Nephron (organoid): ENCODE data around the gene TBC1D23.

Experiments
- H3K27ac Mint-ChIP-seq, 3 experiments: 2 replicates each; pipeline ENCODE4 v1.8.0; 2020; ENCODE audit warnings: mixed read lengths in 3 of 3, mild to moderate bottlenecking in 2 of 3, moderate library complexity in 1 of 3
- H3K27me3 Mint-ChIP-seq: 2 replicates; pipeline ENCODE4 v1.8.0; 2021; ENCODE audit warnings: low read depth, mild to moderate bottlenecking, moderate library complexity, mixed read lengths
- H3K36me3 Mint-ChIP-seq: 2 replicates; pipeline ENCODE4 v1.8.0; 2020; ENCODE audit warnings: low read depth, mixed read lengths
- H3K4me1 Mint-ChIP-seq: 2 replicates; pipeline ENCODE4 v1.8.0; 2020; ENCODE audit warnings: mixed read lengths
- H3K4me3 Mint-ChIP-seq, 3 experiments: 2 replicates each; pipeline ENCODE4 v1.8.0; 2020; ENCODE audit warnings: mild to moderate bottlenecking in 3 of 3, mixed read lengths in 3 of 3, moderate library complexity in 2 of 3
- H3K9me3 Mint-ChIP-seq: 2 replicates; pipeline ENCODE4 v1.8.0; 2020; ENCODE audit warnings: mixed read lengths
- CTCF ChIP-seq, 3 experiments: fragments of 200-600 bp; sonication (generic); IDR thresholded peaks; one replicate each; pipeline ENCODE4 v1.5.0; 2021; ENCODE audit warnings: antibody characterized with exemption in 3 of 3; ENCODE audit not compliant: unreplicated experiment in 3 of 3

Gene TBC1D23

GRCh38 chr3:100360757-100361496 lies 100.1 kb downstream of the TBC1D23 start:
- no peaks in the 10 kb centered on the region for H3K27me3 Mint-ChIP-seq
- H3K4me1 Mint-ChIP-seq: no peaks in the 10 kb centered on the region
- peaks cover 5% of the 10 kb centered on the region for H3K9me3 Mint-ChIP-seq
- H3K36me3 Mint-ChIP-seq: peaks cover 77% of the 10 kb centered on the region
- TF ChIP-seq CTCF (IDR thresholded peaks at IDR 0.05; ENCODE audit: unreplicated experiment in 3 of 3): no peak
- H3K4me3 Mint-ChIP-seq: no peak overlapping the region
- no peak overlapping the region for H3K27ac Mint-ChIP-seq

- Mint-ChIP-seq H3K27ac (no peak overlapping the region), H3K4me3 (no peak overlapping the region), H3K9me3 (peaks cover 5% of the 10 kb centered on the region), H3K27me3 (no peaks in the 10 kb centered on the region), H3K36me3 (peaks cover 76% of the 10 kb centered on the region), H3K4me1 (no peaks in the 10 kb centered on the region)
- TF ChIP-seq CTCF (IDR thresholded peaks at IDR 0.05; ENCODE audit: unreplicated experiment in 3 of 3): no peak
These were observed 101.1 kb downstream of the TBC1D23 start for GRCh38 chr3:100361897-100362296.

GRCh38 chr3:100364421-100364820 lies 103.6 kb downstream of the TBC1D23 start:
- no peak for TF ChIP-seq CTCF (IDR thresholded peaks at IDR 0.05; ENCODE audit: unreplicated experiment in 3 of 3)
- H3K9me3 Mint-ChIP-seq: peaks cover 5% of the 10 kb centered on the region
- no peaks in the 10 kb centered on the region for H3K4me1 Mint-ChIP-seq
- no peak overlapping the region for H3K27ac Mint-ChIP-seq
- H3K36me3 Mint-ChIP-seq: peaks cover 64% of the 10 kb centered on the region
- H3K4me3 Mint-ChIP-seq: no peak overlapping the region
- no peaks in the 10 kb centered on the region for H3K27me3 Mint-ChIP-seq

- no peaks in the 10 kb centered on the region for H3K4me1 Mint-ChIP-seq
- no peaks in the 10 kb centered on the region for H3K27me3 Mint-ChIP-seq
- H3K9me3 Mint-ChIP-seq: peaks cover 5% of the 10 kb centered on the region
These were observed 105.6 kb downstream of the TBC1D23 start for GRCh38 chr3:100366424-100366823.

GRCh38 chr3:100368441-100368840 lies 107.6 kb downstream of the TBC1D23 start:
- Mint-ChIP-seq H3K27ac (no peak overlapping the region), H3K27me3 (no peaks in the 10 kb centered on the region), H3K4me1 (no peaks in the 10 kb centered on the region), H3K4me3 (no peak overlapping the region), H3K36me3 (peaks cover 52% of the 10 kb centered on the region), H3K9me3 (peaks cover 2% of the 10 kb centered on the region)
- no peak for TF ChIP-seq CTCF (IDR thresholded peaks at IDR 0.05; ENCODE audit: unreplicated experiment in 3 of 3)

More at GRCh38 chr3:100366424-100366823, 105.6 kb downstream of the TBC1D23 start:
- Mint-ChIP-seq H3K27ac (no peak overlapping the region), H3K4me3 (no peak overlapping the region), H3K36me3 (peaks cover 58% of the 10 kb centered on the region)
- no peak for TF ChIP-seq CTCF (IDR thresholded peaks at IDR 0.05; ENCODE audit: unreplicated experiment in 3 of 3)

GRCh38 chr3:100370756-100371155 lies 110.0 kb downstream of the TBC1D23 start:
- H3K9me3 Mint-ChIP-seq: no peaks in the 10 kb centered on the region
- H3K36me3 Mint-ChIP-seq: peaks cover 48% of the 10 kb centered on the region
- no peak overlapping the region for H3K27ac Mint-ChIP-seq
- no peak overlapping the region for H3K4me3 Mint-ChIP-seq
- H3K4me1 Mint-ChIP-seq: no peaks in the 10 kb centered on the region
- no peaks in the 10 kb centered on the region for H3K27me3 Mint-ChIP-seq
- no peak for TF ChIP-seq CTCF (IDR thresholded peaks at IDR 0.05; ENCODE audit: unreplicated experiment in 3 of 3)
